CD14-positive monocyte (primary cell): ENCODE results near the gene WDR13. TPM values are rescaled to one million over a fixed set of nuclear protein-coding genes. Genes with fewer than 3 reads are reported as not detected.
A peak's percentile ranks its signal among the peaks of the same experiment; 100 is the strongest.

Experiments used
- DNase-seq, 3 donors: peaks; one replicate each; pipeline ENCODE4 v3.0.0-alpha.2; 2011 to 2022
- H2AFZ ChIP-seq: 2 replicates; pipeline ENCODE4 v1.6.0; 2012; ENCODE audit warnings: mild to moderate bottlenecking, low read depth, low read length, inconsistent platforms; ENCODE audit not compliant: insufficient read depth, poor library complexity, severe bottlenecking
- H3K27ac ChIP-seq, 2 donors: 1 replicate in 1 of 2; 2 replicates in 1 of 2; pipeline ENCODE4 v1.5.1; 2012 to 2013; ENCODE audit warnings: low read length in 2 of 2, control low read depth in 1 of 2, inconsistent platforms in 1 of 2, low read depth in 1 of 2, mild to moderate bottlenecking in 1 of 2
- H3K27me3 ChIP-seq, 2 donors: one replicate each; pipeline versions ENCODE4 v1.6.0 to v1.6.1; 2011 to 2013; ENCODE audit warnings: low read length in 2 of 2; ENCODE audit not compliant: control insufficient read depth in 2 of 2, insufficient read depth in 2 of 2
- H3K36me3 ChIP-seq, 2 donors: replicated peaks in 1 of 2; 1 replicate in 1 of 2; 2 replicates in 1 of 2; pipeline versions ENCODE4 v1.5.1 to v1.6.1; 2012 to 2013; ENCODE audit warnings: low read length in 2 of 2, control low read depth in 1 of 2, inconsistent platforms in 1 of 2, mild to moderate bottlenecking in 1 of 2; ENCODE audit not compliant: insufficient read depth in 2 of 2, control insufficient read depth in 1 of 2
- H3K4me1 ChIP-seq, 2 donors: 1 replicate in 1 of 2; 2 replicates in 1 of 2; pipeline versions ENCODE4 v1.5.1 to v1.6.1; 2012 to 2013; ENCODE audit warnings: low read length in 2 of 2, control low read depth in 1 of 2, inconsistent platforms in 1 of 2, mild to moderate bottlenecking in 1 of 2, moderate library complexity in 1 of 2; ENCODE audit not compliant: insufficient read depth in 2 of 2, control insufficient read depth in 1 of 2
- H3K4me2 ChIP-seq: replicated peaks from 2 replicates; pipeline ENCODE3; 2012; ENCODE audit warnings: low read length, moderate library complexity, mild to moderate bottlenecking; ENCODE audit not compliant: poor library complexity, severe bottlenecking; ENCODE audit errors: extremely low read depth
- H3K4me3 ChIP-seq, 3 experiments: fragments of 200-600 bp in 1 of 3; sonication (generic) in 1 of 3; replicated peaks in 1 of 3; 1 replicate in 2 of 3; 2 replicates in 1 of 3; pipeline ENCODE4 v1.5.1; 2011 to 2013; ENCODE audit warnings: low read length in 3 of 3, mild to moderate bottlenecking in 3 of 3, control low read depth in 2 of 3, low read depth in 2 of 3, inconsistent platforms in 1 of 3, moderate library complexity in 1 of 3
- H3K79me2 ChIP-seq: 2 replicates; pipeline ENCODE4 v1.6.0; 2012; ENCODE audit warnings: mild to moderate bottlenecking, control low read depth, inconsistent platforms, low read length, moderate library complexity; ENCODE audit not compliant: insufficient read depth
- H3K9ac ChIP-seq: 2 replicates; pipeline ENCODE4 v1.6.0; 2017; ENCODE audit warnings: low read length, mild to moderate bottlenecking; ENCODE audit not compliant: insufficient read depth, poor library complexity, severe bottlenecking
- H3K9me3 ChIP-seq, 2 donors: replicated peaks in 1 of 2; 1 replicate in 1 of 2; 2 replicates in 1 of 2; pipeline versions ENCODE4 v1.5.1 to v1.6.1; 2012 to 2013; ENCODE audit warnings: low read length in 2 of 2, control low read depth in 1 of 2; ENCODE audit not compliant: control insufficient read depth in 1 of 2, insufficient read depth in 1 of 2
- H4K20me1 ChIP-seq: 2 replicates; pipeline ENCODE4 v1.6.0; 2012; ENCODE audit warnings: mild to moderate bottlenecking, low read length, control low read depth, moderate library complexity; ENCODE audit not compliant: insufficient read depth
- H3K27ac Mint-ChIP-seq, 7 donors: one replicate each; pipeline ENCODE4 v1.8.0; 2020; ENCODE audit warnings: mild to moderate bottlenecking in 7 of 7, mixed read lengths in 7 of 7, moderate library complexity in 6 of 7, inconsistent platforms in 2 of 7
- H3K27me3 Mint-ChIP-seq, 3 donors: one replicate each; pipeline ENCODE4 v1.8.0; 2021 to 2022; ENCODE audit warnings: low read depth in 3 of 3, mild to moderate bottlenecking in 3 of 3, mixed read lengths in 3 of 3, moderate library complexity in 3 of 3, inconsistent platforms in 1 of 3
- H3K36me3 Mint-ChIP-seq, 2 donors: one replicate each; pipeline ENCODE4 v1.8.0; 2020; ENCODE audit warnings: mixed read lengths in 2 of 2, inconsistent platforms in 1 of 2, mild to moderate bottlenecking in 1 of 2
- H3K4me1 Mint-ChIP-seq: one replicate; pipeline ENCODE4 v1.8.0; 2020; ENCODE audit warnings: mild to moderate bottlenecking, mixed read lengths
- H3K4me3 Mint-ChIP-seq, 2 donors: one replicate each; pipeline ENCODE4 v1.8.0; 2020; ENCODE audit warnings: mild to moderate bottlenecking in 2 of 2, mixed read lengths in 2 of 2, moderate library complexity in 1 of 2
- H3K9me3 Mint-ChIP-seq, 7 donors: one replicate each; pipeline ENCODE4 v1.8.0; 2020 to 2022; ENCODE audit warnings: mixed read lengths in 7 of 7, mild to moderate bottlenecking in 6 of 7, moderate library complexity in 6 of 7, inconsistent platforms in 2 of 7
- WGBS: methylation state at CpG from one replicate; pipeline ENCODE4 v1.1.5; 2013; ENCODE audit warnings: missing lambda C conversion rate; ENCODE audit not compliant: insufficient coverage; 5-methylcytosine and 5-hydroxymethylcytosine counted together
- intact Hi-C, 2 donors: fragments of 100-400 bp; cut with micrococcal nuclease; formaldehyde crosslinking; loops; one replicate each; pipeline versions ENCODE4 v1.15.0 to v1.15.1; 2023
- polyA plus RNA-seq, 3 donors: library from polyadenylated mRNA; depleted of rRNA in 1 of 3; unstranded in 2 of 3; stranded (reverse) in 1 of 3; fragments of 300-500 nt in 2 of 3; fragments of >200 nt in 1 of 3; fragmentation: Illumina TruSeq in 2 of 3; gene quantifications; 1 replicate in 2 of 3; 2 replicates in 1 of 3; pipeline ENCODE4 v1.2.3, GENCODE V29; 2012 to 2021
- TF ChIP-seq, protein P1 (sequence below): fragments of 200-600 bp; IDR thresholded peaks from one replicate; pipeline ENCODE4 v1.8.0; 2022; ENCODE audit warnings: antibody characterized with exemption, mild to moderate bottlenecking

WDR13 gene
- polyA plus RNA-seq, 3 donors, result 68.6 to 171 (median 93.3) TPM

DNA sequence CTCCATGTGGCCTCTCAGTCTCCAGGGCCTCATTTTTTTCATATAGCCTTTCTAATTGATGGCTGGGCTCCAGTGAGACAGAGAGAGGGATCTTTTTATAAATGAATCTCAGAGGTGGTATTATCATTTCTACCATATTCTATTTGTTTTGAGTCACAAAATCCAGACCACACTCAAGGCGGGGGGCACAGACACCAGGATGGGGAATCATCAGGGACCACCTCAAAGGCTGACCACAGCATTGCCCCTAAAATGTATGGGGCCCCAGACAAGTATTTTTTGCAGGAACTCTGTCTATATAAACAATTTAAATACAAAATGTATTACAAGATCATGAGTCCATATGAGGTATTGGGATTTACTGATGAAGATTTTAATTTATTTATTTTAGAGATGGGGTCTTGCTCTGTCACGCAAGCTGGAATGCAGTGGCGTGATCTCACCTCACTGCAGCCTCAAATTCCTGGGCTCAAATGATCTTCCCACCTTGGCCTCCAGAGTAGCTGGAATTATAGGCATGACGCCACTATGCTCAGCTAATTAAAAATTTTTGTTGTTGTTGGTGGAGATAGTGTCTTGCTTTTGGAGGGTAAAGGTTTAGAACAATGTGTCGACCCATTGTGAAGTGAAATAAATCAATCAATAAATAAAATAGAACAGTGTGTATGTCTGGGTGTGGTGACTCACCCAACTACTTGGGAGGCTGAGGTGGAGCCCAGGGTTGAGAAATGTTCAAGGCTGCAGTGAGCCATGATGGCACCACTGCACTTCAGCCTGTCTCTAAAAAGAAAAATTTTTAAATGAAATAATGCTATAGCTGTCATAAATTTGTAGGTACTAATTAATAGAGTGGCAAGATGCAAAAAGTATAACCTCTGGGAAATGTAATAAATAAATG lies 29.4 kb downstream of the WDR13 start:
- WGBS, result no CpG with 5 or more reads among the region's 5 CpGs
- peak overlapping the region in 1 of 7 donors; percentile 72 for H3K27ac Mint-ChIP-seq

DNA sequence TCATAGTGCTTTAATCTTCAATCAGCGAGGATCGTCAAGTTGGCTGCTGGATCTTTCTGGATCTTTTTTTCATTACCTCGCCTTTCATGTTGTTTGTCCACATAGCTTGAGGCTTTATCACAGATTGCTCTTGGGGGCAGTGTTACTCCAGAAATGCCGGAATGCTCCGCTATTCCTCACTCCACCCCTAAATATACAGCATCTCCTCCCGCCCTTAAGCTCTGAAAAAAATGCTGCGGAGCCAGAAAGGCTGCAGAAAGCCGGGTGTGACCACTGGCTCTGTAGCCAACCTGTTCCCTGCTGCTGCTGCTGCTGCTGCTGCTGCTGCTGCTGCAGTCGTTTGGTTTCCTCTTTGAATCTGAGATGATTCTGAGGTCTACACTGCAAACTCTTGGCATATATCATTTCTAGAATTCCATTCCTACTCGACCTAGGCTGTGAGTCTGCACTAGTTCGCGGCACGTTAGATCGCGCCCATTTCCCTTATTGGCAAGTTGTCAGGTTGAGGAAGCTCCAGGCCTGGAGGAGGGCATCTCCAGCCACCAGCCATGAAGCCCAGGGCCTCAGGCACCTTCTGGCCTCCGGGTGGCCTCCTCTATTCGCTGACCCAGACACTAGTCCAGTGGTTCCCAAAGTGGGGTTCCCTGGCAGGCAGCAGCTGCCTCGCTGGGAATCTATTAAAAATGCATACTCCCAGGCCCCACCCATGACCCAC lies 34.2 kb downstream of the WDR13 start:
- Histone ChIP-seq H3K27me3 (no peaks in the 10 kb centered on the region), H3K36me3 (no peaks in the 10 kb centered on the region), H3K9me3 (no peaks in the 10 kb centered on the region), H4K20me1 (no peaks in the 10 kb centered on the region), H3K27ac (peak overlapping the region in 1 of 2 donors; percentile 17), H3K4me1 (peaks cover 8 to 13% of the 10 kb centered on the region in 2 donors), H3K79me2 (no peaks in the 10 kb centered on the region), H3K4me3 (peak overlapping the region in 1 of 3 experiments; percentile 55), H3K9ac (no peak overlapping the region), H2AFZ (peak overlapping the region; percentile 61), H3K4me2 (peak overlapping the region; percentile 61)
- peak; percentile 64 to 73 (median 68) for DNase-seq
- Mint-ChIP-seq H3K27ac (peak overlapping the region in 6 of 7 donors; percentile 54 to 88 (median 70)), H3K4me1 (peaks cover 20% of the 10 kb centered on the region), H3K9me3 (peaks cover 0 to 4% (median 0%) of the 10 kb centered on the region in 7 donors), H3K36me3 (no peaks in the 10 kb centered on the region), H3K27me3 (peaks cover 0 to 5% (median 0%) of the 10 kb centered on the region in 3 donors), H3K4me3 (peak overlapping the region; percentile 47 to 62)
- WGBS, result 0% methylated on average over 3 of the region's 18 CpGs
- TF ChIP-seq, protein P1, sequence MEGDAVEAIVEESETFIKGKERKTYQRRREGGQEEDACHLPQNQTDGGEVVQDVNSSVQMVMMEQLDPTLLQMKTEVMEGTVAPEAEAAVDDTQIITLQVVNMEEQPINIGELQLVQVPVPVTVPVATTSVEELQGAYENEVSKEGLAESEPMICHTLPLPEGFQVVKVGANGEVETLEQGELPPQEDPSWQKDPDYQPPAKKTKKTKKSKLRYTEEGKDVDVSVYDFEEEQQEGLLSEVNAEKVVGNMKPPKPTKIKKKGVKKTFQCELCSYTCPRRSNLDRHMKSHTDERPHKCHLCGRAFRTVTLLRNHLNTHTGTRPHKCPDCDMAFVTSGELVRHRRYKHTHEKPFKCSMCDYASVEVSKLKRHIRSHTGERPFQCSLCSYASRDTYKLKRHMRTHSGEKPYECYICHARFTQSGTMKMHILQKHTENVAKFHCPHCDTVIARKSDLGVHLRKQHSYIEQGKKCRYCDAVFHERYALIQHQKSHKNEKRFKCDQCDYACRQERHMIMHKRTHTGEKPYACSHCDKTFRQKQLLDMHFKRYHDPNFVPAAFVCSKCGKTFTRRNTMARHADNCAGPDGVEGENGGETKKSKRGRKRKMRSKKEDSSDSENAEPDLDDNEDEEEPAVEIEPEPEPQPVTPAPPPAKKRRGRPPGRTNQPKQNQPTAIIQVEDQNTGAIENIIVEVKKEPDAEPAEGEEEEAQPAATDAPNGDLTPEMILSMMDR, result peak; percentile 31
- intact Hi-C loops, result no loop called here

More for the DNA sequence above, 29.4 kb downstream of the WDR13 start:
- H3K27me3 Mint-ChIP-seq, result peaks cover 0 to 8% (median 2%) of the 10 kb centered on the region in 3 donors
- Histone ChIP-seq H3K36me3 (no peaks in the 10 kb centered on the region), H3K9me3 (no peaks in the 10 kb centered on the region), H3K4me2 (no peak overlapping the region), H3K27ac (no peak overlapping the region), H3K4me1 (peaks cover 8 to 23% of the 10 kb centered on the region in 2 donors), H3K27me3 (no peaks in the 10 kb centered on the region), H4K20me1 (no peaks in the 10 kb centered on the region), H3K9ac (no peak overlapping the region), H3K4me3 (no peak overlapping the region), H3K79me2 (no peaks in the 10 kb centered on the region), H2AFZ (no peak overlapping the region)
- no peaks in the 10 kb centered on the region for H3K36me3 Mint-ChIP-seq
- DNase-seq, result peak in 2 of 3 donors; percentile 4 to 21
- no peak overlapping the region for H3K4me3 Mint-ChIP-seq
- peaks cover 23% of the 10 kb centered on the region for H3K4me1 Mint-ChIP-seq
- TF ChIP-seq, protein P1, result no peak
- intact Hi-C loops, result no loop called here
- peaks cover 0 to 13% (median 1%) of the 10 kb centered on the region in 7 donors for H3K9me3 Mint-ChIP-seq
